Heart left ventricle (tissue), 16 donors: ENCODE results near the gene NME7. TPM values are rescaled to one million over a fixed set of nuclear protein-coding genes. Genes with fewer than 3 reads are reported as not detected.

Experiments
- ATAC-seq, 4 donors: fragments of 200-7000 bp; cut with Tn5 transposase; one replicate each; pipeline ENCODE4 v1.9.1; 2020 to 2022; ENCODE audit warnings: moderate library complexity in 4 of 4, mild to moderate bottlenecking in 3 of 4, moderate number of reproducible peaks in 1 of 4
- DNase-seq, 5 donors: peaks; one replicate each; pipeline ENCODE4 v3.0.0-alpha.2; 2020
- H3K27ac ChIP-seq, 12 donors: fragments of 200-600 bp; sonication (generic) in 4 of 12; one replicate each; pipeline versions ENCODE4 v1.5.0 to v1.8.0; 2016 to 2022; ENCODE audit warnings: mild to moderate bottlenecking in 2 of 12
- H3K27me3 ChIP-seq, 9 donors: fragments of 200-600 bp; sonication (generic) in 2 of 9; one replicate each; pipeline versions ENCODE4 v1.5.1 to v1.8.0; 2016 to 2022; ENCODE audit warnings: mild to moderate bottlenecking in 3 of 9
- H3K36me3 ChIP-seq, 9 donors: fragments of 200-600 bp; sonication (generic) in 2 of 9; one replicate each; pipeline versions ENCODE4 v1.5.0 to v1.8.0; 2018 to 2022; ENCODE audit warnings: mild to moderate bottlenecking in 2 of 9
- H3K4me1 ChIP-seq, 12 donors: fragments of 200-600 bp; sonication (generic) in 4 of 12; one replicate each; pipeline versions ENCODE4 v1.5.0 to v1.8.0; 2016 to 2022; ENCODE audit warnings: mild to moderate bottlenecking in 3 of 12
- H3K4me3 ChIP-seq, 12 donors: fragments of 200-600 bp; sonication (generic) in 4 of 12; one replicate each; pipeline versions ENCODE4 v1.5.0 to v1.8.0; 2017 to 2022; ENCODE audit warnings: mild to moderate bottlenecking in 9 of 12, moderate library complexity in 4 of 12
- H3K9me3 ChIP-seq, 12 donors: fragments of 200-600 bp; sonication (generic) in 4 of 12; one replicate each; pipeline versions ENCODE4 v1.5.0 to v1.8.0; 2016 to 2022; ENCODE audit warnings: mild to moderate bottlenecking in 1 of 12
- POLR2A ChIP-seq, 2 donors: fragments of 450-650 bp; IDR thresholded peaks; one replicate each; pipeline ENCODE4 v1.6.1; 2017; ENCODE audit warnings: antibody characterized with exemption in 2 of 2, mild to moderate bottlenecking in 2 of 2, moderate library complexity in 2 of 2
- WGBS, 4 donors: extraction: QIAGEN DNeasy Blood & Tissue Kit in 2 of 4; methylation state at CpG; one replicate each; pipeline versions ENCODE4 v1.1.5 to v1.1.7; 2013 to 2018; 5-methylcytosine and 5-hydroxymethylcytosine counted together
- intact Hi-C, 10 donors: fragments of 100-400 bp; cut with DNase I; formaldehyde crosslinking; loops; one replicate each; pipeline versions ENCODE4 v1.11.1 to v1.14.2; 2022
- polyA plus RNA-seq, 2 donors: library from polyadenylated mRNA; stranded (reverse); fragments of 200-250 nt; gene quantifications; one replicate each; pipeline ENCODE4 v1.2.3, GENCODE V29; 2013
- total RNA-seq, 9 donors: library from RNA; depleted of rRNA in 2 of 9; stranded (reverse); fragments of >200 nt in 2 of 9; fragmentation: NEBNext Ultra II Directional in 3 of 9; extraction: Animal tissue kit (Norgen Biotek cat#: 25700) in 3 of 9; gene quantifications; one replicate each; pipeline versions ENCODE4 v1.1.0 to v1.2.4, GENCODE V29; 2016 to 2023
- TF ChIP-seq, protein P1 (sequence below), 12 donors: fragments of 200-600 bp; sonication (generic) in 4 of 12; IDR thresholded peaks; one replicate each; pipeline versions ENCODE4 v1.5.0 to v1.8.0; 2018 to 2022; ENCODE audit warnings: antibody characterized with exemption in 12 of 12, mild to moderate bottlenecking in 5 of 12
- donor health status: ischemic (EF 13 %, LVEDD 7.1; RV severe dilation, severe dysfunction).
- donor health status: healthy with polysubstance abuse.
- donor health status: DM: no; HTN: yes; CAD: no.
- donor health status: DM: no; HTN: no; CAD: no.
- donor health status: ischemic (EF 25% LVEDD 6.9; RV normal size, moderate dysfunction).
- donor health status: ischemic (EF 25% LVEDD 5.7; RV mildly dilated, moderate dysfunction).
- donor health status: healthy.
- donor health status: DM: yes; HTN: yes; CAD: no.
- donor health status: ischemic (EF 35%, LVEDD 5.7; RV mildly dilated, moderate dysfunction).
- donor health status: nonischemic (EF 11% LVEDD 7.7; RV severe dilation, severe dysfunction).
- donor health status: DM: yes; HTN: yes; CAD: no.
- donor health status: PGD.
- donor health status: ischemic (EF 29% LVEDD 5.4; RV normal size, mild dysfunction).
- donor health status: nonischemic (EF 23%, LVEDD 6.1; RV moderate dilation, normal function).

The NME7 gene
- total and polyA plus RNA-seq, 11 donors = 3.1 to 25.2 (median 8.4) TPM

DNA sequence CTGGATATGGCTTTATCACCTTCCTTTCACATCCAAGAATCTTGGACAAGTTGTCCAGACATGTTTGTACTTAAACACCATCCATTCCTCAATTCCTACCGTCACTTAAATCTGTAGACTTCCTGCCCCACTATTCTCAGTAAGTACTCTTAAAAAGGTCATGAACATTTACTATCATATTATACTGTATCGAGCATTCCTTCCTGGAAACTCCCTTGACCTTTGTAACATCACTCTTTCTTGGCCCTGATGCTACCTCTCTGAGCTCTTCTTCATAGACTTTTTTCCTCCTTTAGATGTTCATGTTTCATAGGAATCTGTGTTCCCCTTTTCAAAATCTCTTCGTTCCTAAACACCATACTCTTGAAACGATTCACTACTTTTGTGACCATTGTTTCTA, 15.9 kb upstream of the NME7 start:
- Histone ChIP-seq H3K27me3 (no peaks in the 10 kb centered on the region), H3K36me3 (peaks cover 0 to 100% (median 95%) of the 10 kb centered on the region in 9 donors), H3K4me1 (no peaks in the 10 kb centered on the region), H3K9me3 (no peaks in the 10 kb centered on the region), H3K4me3 (no peak overlapping the region), H3K27ac (no peak overlapping the region)
- 71 to 80% (median 74%) methylated on average over 4 of the region's 4 CpGs for WGBS, 4 donors
- TF ChIP-seq, protein P1, sequence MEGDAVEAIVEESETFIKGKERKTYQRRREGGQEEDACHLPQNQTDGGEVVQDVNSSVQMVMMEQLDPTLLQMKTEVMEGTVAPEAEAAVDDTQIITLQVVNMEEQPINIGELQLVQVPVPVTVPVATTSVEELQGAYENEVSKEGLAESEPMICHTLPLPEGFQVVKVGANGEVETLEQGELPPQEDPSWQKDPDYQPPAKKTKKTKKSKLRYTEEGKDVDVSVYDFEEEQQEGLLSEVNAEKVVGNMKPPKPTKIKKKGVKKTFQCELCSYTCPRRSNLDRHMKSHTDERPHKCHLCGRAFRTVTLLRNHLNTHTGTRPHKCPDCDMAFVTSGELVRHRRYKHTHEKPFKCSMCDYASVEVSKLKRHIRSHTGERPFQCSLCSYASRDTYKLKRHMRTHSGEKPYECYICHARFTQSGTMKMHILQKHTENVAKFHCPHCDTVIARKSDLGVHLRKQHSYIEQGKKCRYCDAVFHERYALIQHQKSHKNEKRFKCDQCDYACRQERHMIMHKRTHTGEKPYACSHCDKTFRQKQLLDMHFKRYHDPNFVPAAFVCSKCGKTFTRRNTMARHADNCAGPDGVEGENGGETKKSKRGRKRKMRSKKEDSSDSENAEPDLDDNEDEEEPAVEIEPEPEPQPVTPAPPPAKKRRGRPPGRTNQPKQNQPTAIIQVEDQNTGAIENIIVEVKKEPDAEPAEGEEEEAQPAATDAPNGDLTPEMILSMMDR (IDR thresholded peaks at IDR 0.05) = no peak
- TF ChIP-seq POLR2A (IDR thresholded peaks at IDR 0.05) = no peak
- intact Hi-C loops = no loop called here
- ATAC-seq = no peak
- no peak for DNase-seq

DNA sequence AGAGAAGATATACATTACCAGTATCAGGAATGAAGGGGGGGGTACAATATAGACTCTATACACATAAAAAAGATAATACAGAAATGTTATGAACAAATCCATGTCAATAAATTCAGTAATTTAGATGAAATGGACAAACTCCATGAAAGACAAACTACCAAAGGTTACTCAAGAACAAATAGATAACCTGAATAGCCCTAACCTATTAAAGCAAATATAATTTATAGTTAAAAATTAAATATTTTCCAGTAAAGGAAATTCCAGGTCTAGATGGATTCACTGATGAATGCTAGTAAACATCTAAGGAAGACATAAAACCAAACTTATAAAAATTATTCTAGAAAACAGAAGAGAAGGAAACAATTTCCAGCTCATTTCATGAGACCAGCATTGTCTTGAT, 13.6 kb upstream of the NME7 start:
- intact Hi-C loops = no loop called here
- Histone ChIP-seq H3K27me3 (no peaks in the 10 kb centered on the region), H3K36me3 (peaks cover 0 to 100% (median 94%) of the 10 kb centered on the region in 9 donors), H3K4me1 (no peaks in the 10 kb centered on the region), H3K4me3 (no peak overlapping the region), H3K27ac (no peak overlapping the region), H3K9me3 (no peaks in the 10 kb centered on the region)
- TF ChIP-seq, protein P1 (IDR thresholded peaks at IDR 0.05) = no peak
- no peak for TF ChIP-seq POLR2A (IDR thresholded peaks at IDR 0.05)
- no peak for ATAC-seq
- no peak for DNase-seq

DNA sequence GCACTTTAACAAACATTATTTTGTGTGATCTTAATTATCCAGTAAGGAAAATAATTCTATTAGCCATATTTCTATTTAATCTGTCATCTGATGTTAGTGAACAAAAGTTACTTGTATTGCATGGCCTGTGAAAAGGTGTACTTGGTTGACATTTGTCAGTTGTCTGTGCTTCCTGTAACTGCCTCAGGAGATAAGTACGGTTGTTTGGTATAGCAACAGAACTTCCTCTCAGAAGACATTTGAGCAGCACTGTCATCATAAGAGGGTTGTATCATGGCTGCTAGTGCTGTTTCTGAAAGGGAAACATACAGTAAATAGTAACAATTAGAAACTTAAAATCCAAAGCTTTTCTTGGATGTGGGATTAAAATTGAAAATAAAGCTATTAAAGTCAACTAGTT, 3.8 kb upstream of the NME7 start:
- Histone ChIP-seq H3K27me3 (no peaks in the 10 kb centered on the region), H3K9me3 (no peaks in the 10 kb centered on the region), H3K4me1 (peaks cover 0 to 46% (median 14%) of the 10 kb centered on the region in 12 donors), H3K4me3 (no peak overlapping the region), H3K27ac (no peak overlapping the region), H3K36me3 (peaks cover 0 to 67% (median 45%) of the 10 kb centered on the region in 9 donors)
- WGBS, 4 donors = 51 to 61% (median 57%) methylated on average over 1 of the region's 1 CpG
- no peak for DNase-seq
- ATAC-seq = no peak
- TF ChIP-seq, protein P1 (IDR thresholded peaks at IDR 0.05) = no peak
- no peak for TF ChIP-seq POLR2A (IDR thresholded peaks at IDR 0.05)
- intact Hi-C loops = no loop called here

DNA sequence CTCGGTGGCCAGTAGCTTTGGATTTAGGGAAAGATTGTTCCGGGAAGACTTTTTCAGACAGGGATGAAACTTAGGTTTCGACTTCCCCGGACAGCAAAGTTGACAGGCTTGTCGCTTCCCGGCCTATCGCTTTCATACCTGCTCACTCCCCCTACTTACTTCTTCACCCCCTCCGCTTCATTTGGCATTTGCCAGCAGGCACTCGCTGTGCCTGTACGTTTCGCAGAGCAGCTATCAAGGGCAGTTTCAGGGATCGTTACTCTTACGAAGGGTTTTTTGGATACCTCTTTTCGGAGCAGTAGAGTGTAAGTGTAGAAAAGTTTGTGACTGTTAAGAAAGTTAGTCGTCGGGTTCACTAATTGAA, 791 bp upstream of the NME7 start:
- 0 to 1% (median 1%) methylated on average over 16 of the region's 16 CpGs for WGBS, 4 donors
- H3K27me3 ChIP-seq = no peaks in the 10 kb centered on the region
- intact Hi-C loops = loop anchor here in 5 of 10 donors (5.0 to 10.0 kb wide), 3 partner anchors 119 to 1024 kb away; partner anchors contain the start of gene SLC19A2 (in 3 of the 5)
- peak in 2 of 5 donors; percentile 7 to 18 for DNase-seq
- H3K36me3 ChIP-seq = peaks cover 0 to 41% (median 38%) of the 10 kb centered on the region in 9 donors
- peaks cover 0 to 6% (median 0%) of the 10 kb centered on the region in 12 donors for H3K9me3 ChIP-seq
- H3K4me3 ChIP-seq = peak overlapping the region; percentile 50 to 85 (median 74)
- peak in 3 of 4 donors; percentile 10 to 29 (median 13) for ATAC-seq
- TF ChIP-seq, protein P1 (IDR thresholded peaks at IDR 0.05) = no peak
- TF ChIP-seq POLR2A (IDR thresholded peaks at IDR 0.05) = no peak
- peaks cover 0 to 51% (median 14%) of the 10 kb centered on the region in 12 donors for H3K4me1 ChIP-seq
- H3K27ac ChIP-seq = peak overlapping the region in 11 of 12 donors; percentile 65 to 94 (median 80)
